ENCODE results near the gene TNRC6B.

Gene TNRC6B

GRCh38 chr22:40361100-40361499 is 183.4 kb downstream of the TNRC6B start:
- Mint-ChIP-seq H3K36me3 (ENCODE audit: low read depth) (peaks cover 84% of the 10 kb centered on the region), H3K27me3 (ENCODE audit: low read depth) (no peaks in the 10 kb centered on the region), H3K27ac (no peak overlapping the region), H3K4me1 (no peaks in the 10 kb centered on the region), H3K4me3 (no peak overlapping the region), H3K9me3 (no peaks in the 10 kb centered on the region)
- TF ChIP-seq, protein P1, sequence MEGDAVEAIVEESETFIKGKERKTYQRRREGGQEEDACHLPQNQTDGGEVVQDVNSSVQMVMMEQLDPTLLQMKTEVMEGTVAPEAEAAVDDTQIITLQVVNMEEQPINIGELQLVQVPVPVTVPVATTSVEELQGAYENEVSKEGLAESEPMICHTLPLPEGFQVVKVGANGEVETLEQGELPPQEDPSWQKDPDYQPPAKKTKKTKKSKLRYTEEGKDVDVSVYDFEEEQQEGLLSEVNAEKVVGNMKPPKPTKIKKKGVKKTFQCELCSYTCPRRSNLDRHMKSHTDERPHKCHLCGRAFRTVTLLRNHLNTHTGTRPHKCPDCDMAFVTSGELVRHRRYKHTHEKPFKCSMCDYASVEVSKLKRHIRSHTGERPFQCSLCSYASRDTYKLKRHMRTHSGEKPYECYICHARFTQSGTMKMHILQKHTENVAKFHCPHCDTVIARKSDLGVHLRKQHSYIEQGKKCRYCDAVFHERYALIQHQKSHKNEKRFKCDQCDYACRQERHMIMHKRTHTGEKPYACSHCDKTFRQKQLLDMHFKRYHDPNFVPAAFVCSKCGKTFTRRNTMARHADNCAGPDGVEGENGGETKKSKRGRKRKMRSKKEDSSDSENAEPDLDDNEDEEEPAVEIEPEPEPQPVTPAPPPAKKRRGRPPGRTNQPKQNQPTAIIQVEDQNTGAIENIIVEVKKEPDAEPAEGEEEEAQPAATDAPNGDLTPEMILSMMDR (IDR thresholded peaks at IDR 0.05; ENCODE audit: unreplicated experiment in 3 of 3), result no peak

DNA sequence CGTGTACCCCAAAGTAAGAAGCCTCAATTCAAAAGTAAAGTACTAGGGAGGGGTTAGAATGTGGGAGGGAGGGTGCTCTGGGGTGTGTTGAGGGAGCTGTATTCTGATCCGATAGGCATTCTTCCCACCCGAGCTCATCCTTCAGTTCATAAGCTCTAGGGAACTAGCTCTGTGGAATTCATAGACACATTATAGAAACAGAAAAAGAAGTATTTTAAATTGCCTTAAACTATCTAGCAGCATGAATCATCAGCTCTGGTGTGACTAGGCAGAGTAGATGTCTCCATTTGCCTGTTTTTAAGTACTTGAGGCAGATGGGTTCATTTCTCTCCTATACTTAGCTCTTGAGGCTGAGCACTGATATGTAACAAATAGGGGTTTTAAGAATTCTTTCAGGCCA is 185.3 kb downstream of the TNRC6B start:
- TF ChIP-seq, protein P1 (IDR thresholded peaks at IDR 0.05; ENCODE audit: unreplicated experiment in 3 of 3), result no peak
- Mint-ChIP-seq H3K27me3 (ENCODE audit: low read depth) (no peaks in the 10 kb centered on the region), H3K4me1 (no peaks in the 10 kb centered on the region), H3K27ac (no peak overlapping the region), H3K9me3 (no peaks in the 10 kb centered on the region), H3K4me3 (no peak overlapping the region), H3K36me3 (ENCODE audit: low read depth) (peaks cover 91% of the 10 kb centered on the region)

GRCh38 chr22:40364431-40364830 is 186.7 kb downstream of the TNRC6B start:
- Mint-ChIP-seq H3K4me1 (no peaks in the 10 kb centered on the region), H3K9me3 (no peaks in the 10 kb centered on the region), H3K36me3 (ENCODE audit: low read depth) (peaks cover 83% of the 10 kb centered on the region), H3K4me3 (no peak overlapping the region), H3K27ac (no peak overlapping the region), H3K27me3 (ENCODE audit: low read depth) (no peaks in the 10 kb centered on the region)
- TF ChIP-seq, protein P1 (IDR thresholded peaks at IDR 0.05; ENCODE audit: unreplicated experiment in 3 of 3), result no peak

- H3K4me1 Mint-ChIP-seq, result peaks cover 2% of the 10 kb centered on the region
- no peak overlapping the region for H3K4me3 Mint-ChIP-seq
- H3K9me3 Mint-ChIP-seq, result no peaks in the 10 kb centered on the region
- TF ChIP-seq, protein P1 (IDR thresholded peaks at IDR 0.05; ENCODE audit: unreplicated experiment in 3 of 3), result no peak
- no peaks in the 10 kb centered on the region for H3K27me3 Mint-ChIP-seq (ENCODE audit: low read depth)
- H3K27ac Mint-ChIP-seq, result no peak overlapping the region
- H3K36me3 Mint-ChIP-seq (ENCODE audit: low read depth), result peaks cover 69% of the 10 kb centered on the region
Measured at GRCh38 chr22:40366068-40366467, 188.3 kb downstream of the TNRC6B start.

GRCh38 chr22:40367342-40367741 is 189.6 kb downstream of the TNRC6B start:
- H3K27ac Mint-ChIP-seq, result no peak overlapping the region
- TF ChIP-seq, protein P1 (IDR thresholded peaks at IDR 0.05; ENCODE audit: unreplicated experiment in 3 of 3), result no peak
- H3K27me3 Mint-ChIP-seq (ENCODE audit: low read depth), result no peaks in the 10 kb centered on the region
- no peaks in the 10 kb centered on the region for H3K9me3 Mint-ChIP-seq
- H3K4me3 Mint-ChIP-seq, result no peak overlapping the region
- H3K36me3 Mint-ChIP-seq (ENCODE audit: low read depth), result peaks cover 56% of the 10 kb centered on the region
- H3K4me1 Mint-ChIP-seq, result peaks cover 9% of the 10 kb centered on the region

- Mint-ChIP-seq H3K4me3 (peak overlapping the region; percentile 9 to 73 (median 38)), H3K27ac (peak overlapping the region in 1 of 3 experiments; percentile 55), H3K4me1 (peaks cover 16% of the 10 kb centered on the region), H3K9me3 (no peaks in the 10 kb centered on the region), H3K36me3 (ENCODE audit: low read depth) (peaks cover 55% of the 10 kb centered on the region), H3K27me3 (ENCODE audit: low read depth) (no peaks in the 10 kb centered on the region)
- TF ChIP-seq, protein P1 (IDR thresholded peaks at IDR 0.05; ENCODE audit: unreplicated experiment in 3 of 3), result no peak
Measured at GRCh38 chr22:40368016-40368415, 190.3 kb downstream of the TNRC6B start.

All from nephron (organoid).